Measurements from ENCODE around the gene RNF40.

Gene RNF40

GRCh38 chr16:30821891-30822290 is 59.8 kb downstream of the RNF40 start:
- no peak for DNase-seq
